Astrocyte (in vitro differentiated cells and primary cell): ENCODE measurements around the gene VAMP8. TPM values are rescaled to one million over a fixed set of nuclear protein-coding genes. Genes with fewer than 3 reads are reported as not detected.
A peak's percentile ranks its signal among the peaks of the same experiment; 100 is the strongest.

Experiments
- DNase-seq: peaks from one replicate; pipeline ENCODE4 v3.0.0-alpha.2; 2010; ENCODE audit warnings: low read depth
- FAIRE-seq: peaks from 2 replicates; lab custom pipeline; 2011; peaks lifted over from hg19 to GRCh38; lab: Jason Lieb, UNC
- H2AFZ ChIP-seq: 2 replicates; pipeline ENCODE4 v1.6.0; 2012; ENCODE audit warnings: low read depth, low read length, inconsistent platforms
- H3K27ac ChIP-seq: 2 replicates; pipeline ENCODE4 v1.5.1; 2011; ENCODE audit warnings: low read depth, low read length, inconsistent platforms
- H3K27me3 ChIP-seq: 2 replicates; pipeline ENCODE4 v1.6.0; 2011; ENCODE audit warnings: low read length, inconsistent platforms; ENCODE audit not compliant: insufficient read depth
- H3K36me3 ChIP-seq: 2 replicates; pipeline ENCODE4 v1.5.1; 2011; ENCODE audit warnings: low read length, inconsistent platforms; ENCODE audit not compliant: insufficient read depth
- H3K4me1 ChIP-seq: 2 replicates; pipeline ENCODE4 v1.5.1; 2011; ENCODE audit warnings: low read length, inconsistent platforms; ENCODE audit not compliant: insufficient read depth
- H3K4me2 ChIP-seq: 2 replicates; pipeline ENCODE4 v1.6.0; 2012; ENCODE audit warnings: low read length, inconsistent platforms
- H3K4me3 ChIP-seq: 2 replicates; pipeline ENCODE4 v1.5.1; 2011; ENCODE audit warnings: low read depth, mild to moderate bottlenecking, low read length, inconsistent platforms; ENCODE audit not compliant: insufficient read depth
- H3K79me2 ChIP-seq: 2 replicates; pipeline ENCODE4 v1.6.0; 2012; ENCODE audit warnings: mild to moderate bottlenecking, low read length, inconsistent platforms; ENCODE audit not compliant: insufficient read depth
- H3K9ac ChIP-seq: 2 replicates; pipeline ENCODE4 v1.6.0; 2012; ENCODE audit warnings: mild to moderate bottlenecking, low read length, inconsistent platforms
- H3K9me3 ChIP-seq: 2 replicates; pipeline ENCODE4 v1.5.1; 2012; ENCODE audit warnings: low read depth, mild to moderate bottlenecking, low read length, inconsistent platforms; ENCODE audit not compliant: insufficient read depth
- H4K20me1 ChIP-seq: 2 replicates; pipeline ENCODE4 v1.6.0; 2012; ENCODE audit warnings: low read length, inconsistent platforms; ENCODE audit not compliant: insufficient read depth
- H3K27ac Mint-ChIP-seq: one replicate; pipeline ENCODE4 v1.8.0; 2021; ENCODE audit warnings: mild to moderate bottlenecking, mixed read lengths; ENCODE audit not compliant: unreplicated experiment
- H3K27me3 Mint-ChIP-seq: one replicate; pipeline ENCODE4 v1.8.0; 2021; ENCODE audit warnings: low read depth, mixed read lengths; ENCODE audit not compliant: unreplicated experiment
- H3K36me3 Mint-ChIP-seq: one replicate; pipeline ENCODE4 v1.8.0; 2021; ENCODE audit warnings: low read depth, mixed read lengths; ENCODE audit not compliant: unreplicated experiment
- H3K4me1 Mint-ChIP-seq: one replicate; pipeline ENCODE4 v1.8.0; 2021; ENCODE audit warnings: low read depth, mixed read lengths; ENCODE audit not compliant: unreplicated experiment
- H3K4me3 Mint-ChIP-seq: one replicate; pipeline ENCODE4 v1.8.0; 2021; ENCODE audit warnings: mild to moderate bottlenecking, moderate library complexity, mixed read lengths; ENCODE audit not compliant: unreplicated experiment
- H3K9me3 Mint-ChIP-seq: one replicate; pipeline ENCODE4 v1.8.0; 2021; ENCODE audit warnings: mild to moderate bottlenecking, mixed read lengths; ENCODE audit not compliant: unreplicated experiment
- CTCF ChIP-seq: IDR thresholded peaks from 2 replicates; pipeline ENCODE4 v1.5.1; 2011; ENCODE audit warnings: low read depth, mild to moderate bottlenecking, inconsistent platforms, low read length, moderate library complexity; ENCODE audit not compliant: insufficient read depth
- EZH2 ChIP-seq: IDR thresholded peaks from 2 replicates; pipeline ENCODE4 v1.6.1; 2012; ENCODE audit warnings: mild to moderate bottlenecking, low read length, inconsistent platforms; ENCODE audit not compliant: insufficient read depth
- total RNA-seq: library from RNA; stranded (reverse); gene quantifications from 2 replicates; pipeline ENCODE4 v1.2.1, GENCODE V29; 2021

The VAMP8 gene
- total RNA-seq, 1 donor from 2014 or later = 35.3 TPM

- peak overlapping the region; percentile 70 for H3K4me3 Mint-ChIP-seq
- DNase-seq = peak; percentile 97
Observed at GRCh38 chr2:85605406-85606115, 28.2 kb downstream of the VAMP8 start.

GRCh38 chr2:85606116-85606455 is 28.7 kb downstream of the VAMP8 start:
- Mint-ChIP-seq H3K9me3 (no peaks in the 10 kb centered on the region), H3K27ac (peak overlapping the region; percentile 95), H3K4me3 (no peak overlapping the region), H3K4me1 (peaks cover 56% of the 10 kb centered on the region), H3K36me3 (peaks cover 4% of the 10 kb centered on the region), H3K27me3 (no peaks in the 10 kb centered on the region)
- H3K27me3 ChIP-seq = no peaks in the 10 kb centered on the region
- no peak for DNase-seq
- H3K9ac ChIP-seq = peak overlapping the region; percentile 48
- peaks cover 15% of the 10 kb centered on the region for H3K36me3 ChIP-seq
- H3K4me1 ChIP-seq = peaks cover 22% of the 10 kb centered on the region
- FAIRE-seq = no peak
- no peak overlapping the region for H3K4me3 ChIP-seq
- H2AFZ ChIP-seq = no peak overlapping the region
- peaks cover 35% of the 10 kb centered on the region for H4K20me1 ChIP-seq
- H3K27ac ChIP-seq = peak overlapping the region; percentile 67
- peaks cover 41% of the 10 kb centered on the region for H3K79me2 ChIP-seq
- no peak for TF ChIP-seq EZH2
- TF ChIP-seq CTCF = no peak
- peak overlapping the region; percentile 74 for H3K4me2 ChIP-seq
- no peaks in the 10 kb centered on the region for H3K9me3 ChIP-seq

More at GRCh38 chr2:85605406-85606115, 28.2 kb downstream of the VAMP8 start:
- H3K27ac Mint-ChIP-seq = peak overlapping the region; percentile 95
- peak; percentile 34 for FAIRE-seq
- H3K4me1 Mint-ChIP-seq = peaks cover 56% of the 10 kb centered on the region
- H4K20me1 ChIP-seq = peaks cover 35% of the 10 kb centered on the region
- TF ChIP-seq CTCF (no peak), EZH2 (no peak)
- peaks cover 21% of the 10 kb centered on the region for H3K4me1 ChIP-seq
- peaks cover 40% of the 10 kb centered on the region for H3K79me2 ChIP-seq
- peak overlapping the region; percentile 67 for H3K27ac ChIP-seq
- H3K9ac ChIP-seq = no peak overlapping the region
- H3K36me3 Mint-ChIP-seq = peaks cover 4% of the 10 kb centered on the region
- H3K27me3 ChIP-seq = no peaks in the 10 kb centered on the region
- no peaks in the 10 kb centered on the region for H3K9me3 ChIP-seq
- H3K4me3 ChIP-seq = no peak overlapping the region
- no peaks in the 10 kb centered on the region for H3K9me3 Mint-ChIP-seq
- no peak overlapping the region for H2AFZ ChIP-seq
- H3K4me2 ChIP-seq = peak overlapping the region; percentile 74
- peaks cover 15% of the 10 kb centered on the region for H3K36me3 ChIP-seq
- H3K27me3 Mint-ChIP-seq = no peaks in the 10 kb centered on the region
